Astrocyte (in vitro differentiated cells and primary cell): ENCODE measurements around the gene TTC7B. TPM values are rescaled to one million over a fixed set of nuclear protein-coding genes. Genes with fewer than 3 reads are reported as not detected.

Experiments
- DNase-seq: peaks from one replicate; pipeline ENCODE4 v3.0.0-alpha.2; 2010; ENCODE audit warnings: low read depth
- FAIRE-seq: peaks from 2 replicates; lab custom pipeline; 2011; peaks lifted over from hg19 to GRCh38; lab: Jason Lieb, UNC
- H2AFZ ChIP-seq: 2 replicates; pipeline ENCODE4 v1.6.0; 2012; ENCODE audit warnings: low read depth, low read length, inconsistent platforms
- H3K27ac ChIP-seq: 2 replicates; pipeline ENCODE4 v1.5.1; 2011; ENCODE audit warnings: low read depth, low read length, inconsistent platforms
- H3K27me3 ChIP-seq: 2 replicates; pipeline ENCODE4 v1.6.0; 2011; ENCODE audit warnings: low read length, inconsistent platforms; ENCODE audit not compliant: insufficient read depth
- H3K36me3 ChIP-seq: 2 replicates; pipeline ENCODE4 v1.5.1; 2011; ENCODE audit warnings: low read length, inconsistent platforms; ENCODE audit not compliant: insufficient read depth
- H3K4me1 ChIP-seq: 2 replicates; pipeline ENCODE4 v1.5.1; 2011; ENCODE audit warnings: low read length, inconsistent platforms; ENCODE audit not compliant: insufficient read depth
- H3K4me2 ChIP-seq: 2 replicates; pipeline ENCODE4 v1.6.0; 2012; ENCODE audit warnings: low read length, inconsistent platforms
- H3K4me3 ChIP-seq: 2 replicates; pipeline ENCODE4 v1.5.1; 2011; ENCODE audit warnings: low read depth, mild to moderate bottlenecking, low read length, inconsistent platforms; ENCODE audit not compliant: insufficient read depth
- H3K79me2 ChIP-seq: 2 replicates; pipeline ENCODE4 v1.6.0; 2012; ENCODE audit warnings: mild to moderate bottlenecking, low read length, inconsistent platforms; ENCODE audit not compliant: insufficient read depth
- H3K9ac ChIP-seq: 2 replicates; pipeline ENCODE4 v1.6.0; 2012; ENCODE audit warnings: mild to moderate bottlenecking, low read length, inconsistent platforms
- H3K9me3 ChIP-seq: 2 replicates; pipeline ENCODE4 v1.5.1; 2012; ENCODE audit warnings: low read depth, mild to moderate bottlenecking, low read length, inconsistent platforms; ENCODE audit not compliant: insufficient read depth
- H4K20me1 ChIP-seq: 2 replicates; pipeline ENCODE4 v1.6.0; 2012; ENCODE audit warnings: low read length, inconsistent platforms; ENCODE audit not compliant: insufficient read depth
- H3K27ac Mint-ChIP-seq: one replicate; pipeline ENCODE4 v1.8.0; 2021; ENCODE audit warnings: mild to moderate bottlenecking, mixed read lengths; ENCODE audit not compliant: unreplicated experiment
- H3K27me3 Mint-ChIP-seq: one replicate; pipeline ENCODE4 v1.8.0; 2021; ENCODE audit warnings: low read depth, mixed read lengths; ENCODE audit not compliant: unreplicated experiment
- H3K36me3 Mint-ChIP-seq: one replicate; pipeline ENCODE4 v1.8.0; 2021; ENCODE audit warnings: low read depth, mixed read lengths; ENCODE audit not compliant: unreplicated experiment
- H3K4me1 Mint-ChIP-seq: one replicate; pipeline ENCODE4 v1.8.0; 2021; ENCODE audit warnings: low read depth, mixed read lengths; ENCODE audit not compliant: unreplicated experiment
- H3K4me3 Mint-ChIP-seq: one replicate; pipeline ENCODE4 v1.8.0; 2021; ENCODE audit warnings: mild to moderate bottlenecking, moderate library complexity, mixed read lengths; ENCODE audit not compliant: unreplicated experiment
- H3K9me3 Mint-ChIP-seq: one replicate; pipeline ENCODE4 v1.8.0; 2021; ENCODE audit warnings: mild to moderate bottlenecking, mixed read lengths; ENCODE audit not compliant: unreplicated experiment
- CTCF ChIP-seq: IDR thresholded peaks from 2 replicates; pipeline ENCODE4 v1.5.1; 2011; ENCODE audit warnings: low read depth, mild to moderate bottlenecking, inconsistent platforms, low read length, moderate library complexity; ENCODE audit not compliant: insufficient read depth
- EZH2 ChIP-seq: IDR thresholded peaks from 2 replicates; pipeline ENCODE4 v1.6.1; 2012; ENCODE audit warnings: mild to moderate bottlenecking, low read length, inconsistent platforms; ENCODE audit not compliant: insufficient read depth
- total RNA-seq: library from RNA; stranded (reverse); gene quantifications from 2 replicates; pipeline ENCODE4 v1.2.1, GENCODE V29; 2021

TTC7B gene
- total RNA-seq, 1 donor from 2014 or later = 42.1 TPM

DNA sequence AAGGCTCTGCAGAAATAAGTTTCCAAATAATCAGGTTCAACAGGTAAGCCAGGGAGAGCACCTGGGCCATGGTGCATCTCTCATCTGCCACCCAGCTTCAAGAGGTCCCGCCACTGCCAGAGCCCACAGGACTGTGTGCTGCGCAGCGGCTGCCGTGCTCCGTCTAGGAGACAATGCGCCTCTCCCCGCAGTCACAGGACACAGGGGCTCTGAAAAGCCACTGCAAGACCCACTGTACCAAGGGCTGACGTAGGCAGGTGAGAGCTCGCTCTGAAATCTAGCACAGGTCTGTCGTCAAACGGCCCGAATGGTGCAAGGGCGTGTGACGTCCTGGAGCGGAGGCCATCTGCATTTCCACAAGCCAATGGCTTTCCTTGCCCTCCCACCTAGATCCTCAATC is 218.3 kb downstream of the TTC7B start:
- no peak overlapping the region for H2AFZ ChIP-seq
- no peak overlapping the region for H3K9ac ChIP-seq
- peaks cover 1% of the 10 kb centered on the region for H3K36me3 Mint-ChIP-seq
- H3K36me3 ChIP-seq = no peaks in the 10 kb centered on the region
- H3K79me2 ChIP-seq = no peaks in the 10 kb centered on the region
- H3K4me1 Mint-ChIP-seq = peaks cover 5% of the 10 kb centered on the region
- H3K27me3 Mint-ChIP-seq = peaks cover 3% of the 10 kb centered on the region
- H3K4me3 ChIP-seq = no peak overlapping the region
- H3K27ac ChIP-seq = no peak overlapping the region
- no peaks in the 10 kb centered on the region for H3K27me3 ChIP-seq
- TF ChIP-seq EZH2 (no peak), CTCF (no peak)
- H3K4me2 ChIP-seq = no peak overlapping the region
- H3K9me3 Mint-ChIP-seq = no peaks in the 10 kb centered on the region
- FAIRE-seq (no peak), DNase-seq (no peak)
- H3K9me3 ChIP-seq = no peaks in the 10 kb centered on the region
- no peak overlapping the region for H3K27ac Mint-ChIP-seq
- no peaks in the 10 kb centered on the region for H4K20me1 ChIP-seq
- no peak overlapping the region for H3K4me3 Mint-ChIP-seq
- H3K4me1 ChIP-seq = no peaks in the 10 kb centered on the region

DNA sequence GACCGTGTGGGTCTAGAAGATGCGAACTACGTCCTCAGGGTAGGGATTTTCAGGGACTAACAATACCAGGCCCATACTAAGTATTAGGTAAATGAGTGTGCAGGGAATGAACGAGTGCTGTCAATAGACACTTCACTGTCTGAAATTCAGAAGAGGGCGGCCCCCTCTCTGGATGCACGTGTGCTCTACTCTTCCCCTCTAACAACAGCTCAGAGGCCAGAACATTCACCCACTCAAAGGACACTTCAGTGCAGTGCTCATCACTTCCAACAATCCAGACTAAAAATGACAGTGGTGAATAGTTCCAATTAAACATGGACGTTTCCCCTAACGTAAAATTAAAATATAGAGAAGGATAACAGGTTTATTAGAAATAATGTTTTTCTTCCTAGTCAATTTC is 219.5 kb downstream of the TTC7B start:
- Histone ChIP-seq H3K4me1 (no peaks in the 10 kb centered on the region), H3K36me3 (no peaks in the 10 kb centered on the region), H3K4me2 (no peak overlapping the region), H3K27ac (no peak overlapping the region), H3K9me3 (no peaks in the 10 kb centered on the region), H3K9ac (no peak overlapping the region), H3K4me3 (no peak overlapping the region), H2AFZ (no peak overlapping the region), H3K27me3 (no peaks in the 10 kb centered on the region), H4K20me1 (no peaks in the 10 kb centered on the region), H3K79me2 (no peaks in the 10 kb centered on the region)
- no peak for FAIRE-seq
- no peak for DNase-seq
- Mint-ChIP-seq H3K4me1 (peaks cover 5% of the 10 kb centered on the region), H3K27me3 (peaks cover 3% of the 10 kb centered on the region), H3K9me3 (no peaks in the 10 kb centered on the region), H3K4me3 (no peak overlapping the region), H3K36me3 (peaks cover 2% of the 10 kb centered on the region), H3K27ac (no peak overlapping the region)
- TF ChIP-seq EZH2 (no peak), CTCF (no peak)

DNA sequence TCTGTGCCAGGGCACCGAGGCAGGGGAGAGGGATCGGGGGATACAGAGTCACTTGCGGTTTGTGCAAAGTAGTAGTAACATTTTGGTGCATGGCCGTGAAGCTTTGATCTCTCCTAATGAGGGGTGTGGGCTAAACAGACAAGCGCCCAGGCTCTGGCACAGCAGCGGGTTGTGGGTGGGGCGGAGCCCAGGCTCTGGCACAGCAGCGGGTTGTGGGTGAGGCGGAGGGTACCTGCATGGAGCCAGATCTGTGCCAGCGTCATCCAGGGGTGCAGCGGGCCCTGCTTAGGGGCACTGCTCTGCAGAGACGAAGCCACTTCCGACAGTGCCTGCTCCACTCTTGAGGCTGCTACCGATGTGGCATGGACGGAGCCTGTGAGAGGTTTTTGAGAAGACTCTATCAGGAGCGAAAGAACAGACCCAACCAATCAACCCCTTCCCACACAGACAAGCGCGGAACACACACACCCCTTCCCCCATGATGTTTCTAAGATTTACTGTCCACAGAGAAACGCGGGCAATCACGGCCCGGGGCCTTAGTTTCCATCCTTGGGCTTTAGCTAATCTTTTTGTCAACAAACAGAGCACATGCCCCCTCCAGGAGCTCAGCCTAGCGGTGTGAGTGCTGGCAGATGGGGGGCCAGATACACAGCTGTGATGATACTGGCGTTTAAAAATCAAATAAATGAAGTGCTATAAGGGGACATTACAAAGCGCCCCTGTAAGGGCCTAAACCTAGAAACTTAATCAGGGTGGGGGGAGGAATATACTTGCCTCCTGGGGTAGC is 222.8 kb downstream of the TTC7B start:
- no peak overlapping the region for H3K9ac ChIP-seq
- no peaks in the 10 kb centered on the region for H3K4me1 Mint-ChIP-seq
- no peaks in the 10 kb centered on the region for H3K9me3 ChIP-seq
- H3K79me2 ChIP-seq = no peaks in the 10 kb centered on the region
- no peak overlapping the region for H3K4me3 Mint-ChIP-seq
- H4K20me1 ChIP-seq = no peaks in the 10 kb centered on the region
- FAIRE-seq = no peak
- DNase-seq = no peak
- H3K36me3 Mint-ChIP-seq = peaks cover 2% of the 10 kb centered on the region
- no peak for TF ChIP-seq CTCF
- TF ChIP-seq EZH2 = no peak
- no peak overlapping the region for H2AFZ ChIP-seq
- H3K4me1 ChIP-seq = no peaks in the 10 kb centered on the region
- no peaks in the 10 kb centered on the region for H3K9me3 Mint-ChIP-seq
- no peaks in the 10 kb centered on the region for H3K27me3 Mint-ChIP-seq
- H3K36me3 ChIP-seq = no peaks in the 10 kb centered on the region
- no peaks in the 10 kb centered on the region for H3K27me3 ChIP-seq
- H3K27ac ChIP-seq = no peak overlapping the region
- H3K4me2 ChIP-seq = no peak overlapping the region
- no peak overlapping the region for H3K27ac Mint-ChIP-seq
- H3K4me3 ChIP-seq = no peak overlapping the region
